KMS-11 (cell line): ENCODE measurements around the gene MRPL2.

Experiments used
- H2AFZ ChIP-seq: fragments of 200-600 bp; sonication (generic); 2 replicates; pipeline ENCODE4 v1.6.1; 2016; ENCODE audit warnings: antibody characterized with exemption, mixed run types, low read depth
- H3K27ac ChIP-seq: fragments of 200-600 bp; sonication (generic); 2 replicates; pipeline ENCODE4 v1.6.1; 2016; ENCODE audit warnings: mild to moderate bottlenecking, mixed run types
- H3K27me3 ChIP-seq: fragments of 200-600 bp; sonication (generic); 2 replicates; pipeline ENCODE4 v1.6.1; 2017; ENCODE audit warnings: mild to moderate bottlenecking, low read depth, mixed run types, moderate library complexity; ENCODE audit not compliant: insufficient read depth
- H3K36me3 ChIP-seq: fragments of 200-600 bp; sonication (generic); 2 replicates; pipeline ENCODE4 v1.6.1; 2017; ENCODE audit warnings: mild to moderate bottlenecking, mixed run types; ENCODE audit not compliant: insufficient read depth
- H3K4me1 ChIP-seq: fragments of 200-600 bp; sonication (generic); 2 replicates; pipeline ENCODE4 v1.6.1; 2016; ENCODE audit warnings: mild to moderate bottlenecking, low read depth, mixed run types; ENCODE audit not compliant: poor library complexity, severe bottlenecking
- H3K4me2 ChIP-seq: fragments of 200-600 bp; sonication (generic); 2 replicates; pipeline ENCODE4 v1.7.0; 2016; ENCODE audit warnings: mild to moderate bottlenecking, mixed run types
- H3K4me3 ChIP-seq: fragments of 200-600 bp; sonication (generic); IDR thresholded peaks from 2 replicates; pipeline ENCODE4 v1.6.1; 2017; ENCODE audit warnings: low read depth, low read length, mixed read lengths; ENCODE audit not compliant: insufficient read depth
- H3K79me2 ChIP-seq: fragments of 200-600 bp; sonication (generic); 2 replicates; pipeline ENCODE4 v1.6.1; 2016; ENCODE audit warnings: low read depth, mixed run types; ENCODE audit not compliant: insufficient read depth
- H3K9ac ChIP-seq: fragments of 200-600 bp; sonication (generic); 2 replicates; pipeline ENCODE4 v1.6.1; 2016; ENCODE audit warnings: mild to moderate bottlenecking, mixed run types
- H4K20me1 ChIP-seq: fragments of 200-600 bp; sonication (generic); 2 replicates; pipeline ENCODE4 v1.6.1; 2016; ENCODE audit warnings: mild to moderate bottlenecking, mixed run types; ENCODE audit not compliant: insufficient read depth
- CTCF ChIP-seq: fragments of 200-600 bp; sonication (generic); conservative IDR thresholded peaks from 2 replicates; pipeline ENCODE4 v1.6.1; 2017; ENCODE audit warnings: low read depth, mild to moderate bottlenecking, antibody characterized with exemption, low read length, moderate library complexity, mixed read lengths

MRPL2 gene

DNA sequence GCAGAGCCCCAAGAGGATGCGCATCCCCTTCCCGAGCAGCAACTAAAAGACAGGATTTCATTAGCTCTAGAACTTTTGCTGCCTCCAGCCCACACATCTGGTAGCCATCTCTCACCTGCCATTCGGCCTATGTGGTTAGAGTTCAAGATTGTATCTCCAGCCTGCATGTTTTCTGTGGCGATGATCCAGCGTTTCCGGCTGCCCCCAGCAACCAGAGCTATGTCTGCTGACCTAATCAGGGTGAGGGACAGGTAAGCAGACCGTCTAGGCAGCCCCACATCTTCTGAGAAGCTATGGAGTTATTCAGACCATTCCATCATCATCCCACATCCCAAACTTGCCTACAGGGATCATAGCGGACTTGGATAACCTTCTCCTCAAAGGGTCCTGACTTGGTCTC, 3.3 kb downstream of the MRPL2 start:
- H3K4me2 ChIP-seq: no peak overlapping the region
- no peak overlapping the region for H2AFZ ChIP-seq
- H3K27ac ChIP-seq: no peak overlapping the region
- no peaks in the 10 kb centered on the region for H4K20me1 ChIP-seq
- peaks cover 22% of the 10 kb centered on the region for H3K79me2 ChIP-seq
- no peak for TF ChIP-seq CTCF
- peaks cover 28% of the 10 kb centered on the region for H3K4me1 ChIP-seq
- no peaks in the 10 kb centered on the region for H3K27me3 ChIP-seq
- no peak overlapping the region for H3K4me3 ChIP-seq
- no peaks in the 10 kb centered on the region for H3K36me3 ChIP-seq
- H3K9ac ChIP-seq: no peak overlapping the region

- no peak for TF ChIP-seq CTCF
- H3K4me1 ChIP-seq: peaks cover 21% of the 10 kb centered on the region
- H3K79me2 ChIP-seq: peaks cover 22% of the 10 kb centered on the region
- no peaks in the 10 kb centered on the region for H3K36me3 ChIP-seq
- no peaks in the 10 kb centered on the region for H4K20me1 ChIP-seq
- H3K4me2 ChIP-seq: peak overlapping the region; percentile 16; the same call in 1 of the 2 replicates
- H3K9ac ChIP-seq: peak overlapping the region; percentile 79; the same call in 1 of the 2 replicates
- 0 out of 2 replicates have a peak overlapping the region, but pooled peaks have one; percentile 47 for H3K27ac ChIP-seq
- no peak overlapping the region for H3K4me3 ChIP-seq
- no peaks in the 10 kb centered on the region for H3K27me3 ChIP-seq
- H2AFZ ChIP-seq: peak overlapping the region; percentile 55; the same call in 1 of the 2 replicates
Observed at GRCh38 chr6:43054206-43054943, 4.9 kb downstream of the MRPL2 start.

- Histone ChIP-seq H3K4me2 (peak within 1 kb of the TSS; percentile 74), H3K4me1 (peaks cover 21% of the 10 kb centered on the region), H3K27me3 (no peaks in the 10 kb centered on the region), H3K4me3 (no peak within 1 kb of the TSS), H2AFZ (peak within 1 kb of the TSS; percentile 55; the same call in 1 of the 2 replicates), H3K79me2 (peaks cover 18% of the 10 kb centered on the region), H3K36me3 (no peaks in the 10 kb centered on the region), H4K20me1 (no peaks in the 10 kb centered on the region), H3K9ac (peak within 1 kb of the TSS; percentile 79), H3K27ac (peak within 1 kb of the TSS; percentile 47)
- no peak for TF ChIP-seq CTCF
Observed at GRCh38 chr6:43053545-43054205, 5.6 kb downstream of the MRPL2 start, which contains the start of gene CUL7. CUL7 (minus strand) TSS chr6:43053851; CDS start chr6:43052788, 1,063 bp downstream.

- H3K4me3 ChIP-seq: no peak overlapping the region
- no peaks in the 10 kb centered on the region for H3K27me3 ChIP-seq
- H3K4me2 ChIP-seq: peak overlapping the region; percentile 74
- H3K36me3 ChIP-seq: no peaks in the 10 kb centered on the region
- H4K20me1 ChIP-seq: no peaks in the 10 kb centered on the region
- H3K27ac ChIP-seq: peak overlapping the region; percentile 47
- H2AFZ ChIP-seq: peak overlapping the region; percentile 55; the same call in 1 of the 2 replicates
- peaks cover 11% of the 10 kb centered on the region for H3K79me2 ChIP-seq
- H3K9ac ChIP-seq: peak overlapping the region; percentile 79
- H3K4me1 ChIP-seq: peaks cover 14% of the 10 kb centered on the region
- no peak for TF ChIP-seq CTCF
Observed at GRCh38 chr6:43052842-43053544, 6.2 kb downstream of the MRPL2 start.
